Esophagus (tissue), 2 donors: ENCODE data around the gene ARHGDIG. TPM values are rescaled to one million over a fixed set of nuclear protein-coding genes. Genes with fewer than 3 reads are reported as not detected.
"Not testable (repeated sequence)": the region's sequence is repeated elsewhere in the genome, so short reads cannot be mapped to it uniquely, and the experiment has no call there.

ENCODE experiments used
- H3K27ac ChIP-seq, 2 donors: one replicate each; pipeline ENCODE4 v1.5.1; 2013; ENCODE audit warnings: low read depth in 2 of 2, mild to moderate bottlenecking in 2 of 2, inconsistent platforms in 1 of 2, low read length in 1 of 2, moderate library complexity in 1 of 2
- H3K27me3 ChIP-seq, 2 donors: one replicate each; pipeline ENCODE4 v1.6.1; 2013; ENCODE audit warnings: low read length in 2 of 2, control low read depth in 1 of 2, mild to moderate bottlenecking in 1 of 2; ENCODE audit not compliant: insufficient read depth in 2 of 2, control insufficient read depth in 1 of 2
- H3K36me3 ChIP-seq, 2 donors: one replicate each; pipeline ENCODE4 v1.6.1; 2013; ENCODE audit warnings: low read length in 1 of 2; ENCODE audit not compliant: control insufficient read depth in 2 of 2, insufficient read depth in 2 of 2
- H3K4me1 ChIP-seq, 2 donors: one replicate each; pipeline ENCODE4 v1.6.1; 2013; ENCODE audit warnings: low read length in 1 of 2; ENCODE audit not compliant: control insufficient read depth in 2 of 2, insufficient read depth in 2 of 2
- H3K4me3 ChIP-seq, 2 donors: one replicate each; pipeline ENCODE4 v1.5.1; 2013; ENCODE audit warnings: low read length in 2 of 2, mild to moderate bottlenecking in 2 of 2, low read depth in 1 of 2, moderate library complexity in 1 of 2
- H3K9me3 ChIP-seq, 2 donors: one replicate each; pipeline ENCODE4 v1.6.1; 2013; ENCODE audit warnings: mild to moderate bottlenecking in 2 of 2, low read depth in 1 of 2, low read length in 1 of 2, moderate library complexity in 1 of 2; ENCODE audit not compliant: control insufficient read depth in 2 of 2, insufficient read depth in 1 of 2
- WGBS, 2 donors: extraction: QIAGEN DNeasy Blood & Tissue Kit; methylation state at CpG; one replicate each; pipeline ENCODE4 v1.1.7; 2013; 5-methylcytosine and 5-hydroxymethylcytosine counted together
- polyA plus RNA-seq, 2 donors: library from polyadenylated mRNA; stranded (reverse); fragments of 200-250 nt; gene quantifications; one replicate each; pipeline ENCODE4 v1.2.3, GENCODE V29; 2013
- donor health status: healthy with polysubstance abuse.
- donor health status: Bipolar disorder and iron deficiency.

ARHGDIG gene
- polyA plus RNA-seq, 2 donors, result 0.24 to 0.33 TPM

DNA sequence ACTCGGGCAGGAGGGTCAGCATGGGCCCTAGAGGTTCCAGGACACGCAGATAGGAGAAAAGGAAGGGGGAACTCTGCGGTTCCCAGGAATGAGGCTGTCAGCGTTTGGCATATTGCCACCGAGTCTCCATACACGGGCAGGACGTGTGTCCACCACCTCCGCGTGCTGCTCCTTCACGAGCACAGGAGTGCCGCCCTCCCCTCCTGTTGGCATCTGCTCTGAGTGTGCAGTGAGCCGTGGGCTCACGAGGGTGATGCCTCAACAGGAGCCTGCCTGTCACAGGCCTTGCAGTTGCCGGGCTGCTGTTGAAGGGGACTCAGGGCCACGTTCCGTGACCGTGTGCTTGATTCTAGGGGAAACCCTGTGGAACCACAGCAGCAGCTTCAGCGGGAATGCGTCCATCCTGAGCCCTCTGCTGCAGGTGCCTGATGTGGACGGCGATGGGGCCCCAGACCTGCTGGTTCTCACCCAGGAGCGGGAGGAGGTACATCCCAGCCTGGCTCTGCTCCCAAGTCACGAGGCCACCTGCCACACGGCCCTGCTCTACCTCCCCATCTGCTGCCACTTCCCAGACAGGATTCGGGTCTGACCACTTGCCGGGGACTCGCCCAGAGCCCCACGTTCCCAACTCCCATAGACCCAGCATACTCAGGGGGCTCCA lies 19.2 kb upstream of the ARHGDIG start:
- Histone ChIP-seq H3K4me3 (no peak overlapping the region), H3K27ac (no peak overlapping the region), H3K9me3 (peaks cover 0 to 3% of the 10 kb centered on the region in 2 donors), H3K36me3 (peaks cover 27 to 48% of the 10 kb centered on the region in 2 donors), H3K4me1 (no peaks in the 10 kb centered on the region), H3K27me3 (no peaks in the 10 kb centered on the region)
- 77 to 89% methylated on average over 27 to 28 of the region's 28 CpGs for WGBS, 2 donors

- Histone ChIP-seq H3K4me1 (no peaks in the 10 kb centered on the region), H3K9me3 (peaks cover 0 to 3% of the 10 kb centered on the region in 2 donors), H3K4me3 (no peak overlapping the region), H3K27me3 (no peaks in the 10 kb centered on the region), H3K27ac (no peak overlapping the region), H3K36me3 (peaks cover 27 to 48% of the 10 kb centered on the region in 2 donors)
- 92 to 94% methylated on average over 24 to 29 of the region's 29 CpGs for WGBS, 2 donors
Measured at GRCh38 chr16:262121-262745, 18.2 kb upstream of the ARHGDIG start.

GRCh38 chr16:263182-263774 lies 17.1 kb upstream of the ARHGDIG start:
- peaks cover 0 to 7% of the 10 kb centered on the region in 2 donors for H3K4me1 ChIP-seq
- peaks cover 0 to 3% of the 10 kb centered on the region in 2 donors for H3K9me3 ChIP-seq
- H3K36me3 ChIP-seq, result peaks cover 27 to 48% of the 10 kb centered on the region in 2 donors
- H3K27me3 ChIP-seq, result no peaks in the 10 kb centered on the region
- no peak overlapping the region for H3K27ac ChIP-seq
- 91 to 94% methylated on average over 28 to 35 of the region's 35 CpGs for WGBS, 2 donors
- no peak overlapping the region for H3K4me3 ChIP-seq

DNA sequence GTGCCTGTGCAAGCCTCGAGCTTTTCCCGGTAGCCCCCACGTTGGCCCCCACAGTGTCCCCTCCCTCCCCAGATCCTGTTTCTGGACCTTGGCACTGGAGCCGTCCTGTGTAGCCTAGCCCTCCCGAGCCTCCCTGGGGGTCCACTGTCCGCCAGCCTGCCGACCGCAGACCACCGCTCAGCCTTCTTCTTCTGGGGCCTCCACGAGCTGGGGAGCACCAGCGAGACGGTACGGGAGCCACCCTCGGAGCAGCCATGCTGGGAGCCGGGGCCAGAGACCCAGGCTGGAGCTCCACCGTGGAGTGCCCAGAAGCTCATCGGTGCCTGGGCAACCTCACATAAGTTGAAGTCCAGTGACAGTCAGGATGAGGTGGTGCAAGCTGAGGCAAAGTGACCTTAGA lies 16.4 kb upstream of the ARHGDIG start:
- Histone ChIP-seq H3K27me3 (no peaks in the 10 kb centered on the region), H3K9me3 (peaks cover 0 to 3% of the 10 kb centered on the region in 2 donors), H3K4me1 (peaks cover 2 to 13% of the 10 kb centered on the region in 2 donors), H3K36me3 (peaks cover 27 to 48% of the 10 kb centered on the region in 2 donors), H3K4me3 (no peak overlapping the region), H3K27ac (no peak overlapping the region)
- WGBS, 2 donors, result 90% methylated on average over 17 of the region's 17 CpGs

GRCh38 chr16:264440-264951 lies 15.9 kb upstream of the ARHGDIG start:
- H3K4me1 ChIP-seq, result peaks cover 4 to 15% of the 10 kb centered on the region in 2 donors
- WGBS, 2 donors, result 86 to 87% methylated on average over 23 of the region's 23 CpGs
- peaks cover 27 to 46% of the 10 kb centered on the region in 2 donors for H3K36me3 ChIP-seq
- H3K9me3 ChIP-seq, result peaks cover 0 to 3% of the 10 kb centered on the region in 2 donors
- no peaks in the 10 kb centered on the region for H3K27me3 ChIP-seq
- H3K27ac ChIP-seq, result no peak overlapping the region
- H3K4me3 ChIP-seq, result no peak overlapping the region

- Histone ChIP-seq H3K27ac (no peak overlapping the region), H3K27me3 (no peaks in the 10 kb centered on the region), H3K4me3 (no peak overlapping the region), H3K4me1 (peaks cover 4 to 15% of the 10 kb centered on the region in 2 donors), H3K9me3 (peaks cover 0 to 3% of the 10 kb centered on the region in 2 donors), H3K36me3 (peaks cover 24 to 43% of the 10 kb centered on the region in 2 donors)
- WGBS, 2 donors, result 91 to 98% methylated on average over 13 to 14 of the region's 14 CpGs
Measured at GRCh38 chr16:265002-265529, 15.3 kb upstream of the ARHGDIG start.

GRCh38 chr16:265711-266110 lies 14.7 kb upstream of the ARHGDIG start:
- peaks cover 4 to 15% of the 10 kb centered on the region in 2 donors for H3K4me1 ChIP-seq
- no peak overlapping the region for H3K27ac ChIP-seq
- no peak overlapping the region for H3K4me3 ChIP-seq
- H3K36me3 ChIP-seq, result peaks cover 18 to 38% of the 10 kb centered on the region in 2 donors
- H3K9me3 ChIP-seq, result peaks cover 0 to 3% of the 10 kb centered on the region in 2 donors
- no peaks in the 10 kb centered on the region for H3K27me3 ChIP-seq
- WGBS, 2 donors, result 53% methylated on average over 12 of the region's 12 CpGs

- 65 to 67% methylated on average over 25 of the region's 25 CpGs for WGBS, 2 donors
- Histone ChIP-seq H3K9me3 (peaks cover 0 to 3% of the 10 kb centered on the region in 2 donors), H3K27me3 (no peaks in the 10 kb centered on the region), H3K36me3 (peaks cover 15 to 30% of the 10 kb centered on the region in 2 donors), H3K27ac (no peak overlapping the region), H3K4me1 (peaks cover 4 to 15% of the 10 kb centered on the region in 2 donors), H3K4me3 (no peak overlapping the region)
Measured at GRCh38 chr16:266258-267164, 13.9 kb upstream of the ARHGDIG start.

- H3K27ac ChIP-seq, H3K4me3 ChIP-seq, H3K9me3 ChIP-seq, H3K27me3 ChIP-seq: not testable (repeated sequence)
- peaks cover 4 to 15% of the 10 kb centered on the region in 2 donors for H3K4me1 ChIP-seq
- peaks cover 12 to 20% of the 10 kb centered on the region in 2 donors for H3K36me3 ChIP-seq
- 83 to 85% methylated on average over 17 of the region's 17 CpGs for WGBS, 2 donors
Measured at GRCh38 chr16:267562-267961, 12.8 kb upstream of the ARHGDIG start.
